SH-SY5Y (cell line): ENCODE results near the gene MCOLN1.

Experiments
- GATA2 ChIP-seq: IDR thresholded peaks from 2 replicates; pipeline ENCODE4 v1.6.1; 2011; ENCODE audit warnings: mild to moderate bottlenecking, low read depth, low read length
- GATA3 ChIP-seq: IDR thresholded peaks from 2 replicates; pipeline ENCODE4 v1.6.1; 2011; ENCODE audit warnings: low read depth, mild to moderate bottlenecking, low read length, moderate library complexity

- TF ChIP-seq GATA2: no peak
- no peak for TF ChIP-seq GATA3
These were observed 45.5 kb upstream of the MCOLN1 start for GRCh38 chr19:7476777-7477494.
